K562 (cell line): ENCODE results near the gene PLEK2. TPM values are rescaled to one million over a fixed set of nuclear protein-coding genes. Genes with fewer than 3 reads are reported as not detected.

ENCODE experiments used
- ATAC-seq: fragments of 200-7000 bp; cut with Tn5 transposase; 3 replicates; pipeline ENCODE4 v1.9.1; 2020; ENCODE audit warnings: moderate library complexity
- BruUV-seq: library from RNA; stranded (reverse); fragments of 400-500 nt; replicated peaks from 2 replicates; lab custom pipeline; 2021; lab: Mats Ljungman, UMichigan
- CTCF ChIA-PET: fragments of 300-600 bp; formaldehyde crosslinking; extraction: SDS; loops from one replicate; lab custom pipeline; 2021; ENCODE audit warnings: low intra/inter-chr PET ratio; lab: Yijun Ruan, JAX
- POLR2A ChIA-PET: fragments of 300-600, 350-650 bp; sonication (Branson Sonifier 250); formaldehyde crosslinking; extraction: SDS; loops from one replicate; lab custom pipeline; 2021; ENCODE audit warnings: antibody characterized with exemption, inconsistent platforms; lab: Yijun Ruan, JAX
- DNase-seq, 4 experiments: peaks; one replicate each; pipeline versions ENCODE4 v3.0.0 to v3.0.0-alpha.2; 2011 to 2018; ENCODE audit warnings: low spot score in 3 of 4, mixed read lengths in 3 of 4; ENCODE audit errors: extremely low read depth in 1 of 4
- FAIRE-seq: peaks from 2 replicates; lab custom pipeline; 2011; peaks lifted over from hg19 to GRCh38; lab: Jason Lieb, UNC
- H2AFZ ChIP-seq: 2 replicates; pipeline ENCODE4 v1.6.0; 2011; ENCODE audit warnings: low read depth, low read length, control low read depth, inconsistent platforms
- H3K27ac ChIP-seq: fragments of 200-600 bp; 3 replicates; pipeline ENCODE4 v1.8.0; 2011; ENCODE audit warnings: low read depth, mild to moderate bottlenecking, control low read depth, inconsistent platforms, low read length, moderate library complexity, mixed read lengths; ENCODE audit errors: extremely low read depth
- H3K27me3 ChIP-seq, 2 experiments: fragments of 300-600 bp in 1 of 2; 2 replicates in 1 of 2; 3 replicates in 1 of 2; pipeline versions ENCODE4 v1.6.0 to v1.8.0; 2011; ENCODE audit warnings: inconsistent platforms in 2 of 2, low read length in 2 of 2, mild to moderate bottlenecking in 1 of 2, mixed read lengths in 1 of 2, moderate library complexity in 1 of 2; ENCODE audit not compliant: control insufficient read depth in 2 of 2, insufficient read depth in 2 of 2
- H3K36me3 ChIP-seq: fragments of 300-600 bp; 3 replicates; pipeline ENCODE4 v1.8.0; 2011; ENCODE audit warnings: mild to moderate bottlenecking, low read length, inconsistent platforms; ENCODE audit not compliant: control insufficient read depth, insufficient read depth
- H3K4me1 ChIP-seq, 2 experiments: fragments of 200-600 bp in 1 of 2; replicated peaks in 1 of 2; 2 replicates in 1 of 2; 3 replicates in 1 of 2; pipeline versions ENCODE4 v1.5.1 to v1.8.0; 2011; ENCODE audit warnings: inconsistent platforms in 2 of 2, low read length in 2 of 2, mild to moderate bottlenecking in 1 of 2, mixed read lengths in 1 of 2, moderate library complexity in 1 of 2; ENCODE audit not compliant: control insufficient read depth in 2 of 2, insufficient read depth in 2 of 2
- H3K4me2 ChIP-seq: 2 replicates; pipeline ENCODE4 v1.6.1; 2011; ENCODE audit warnings: low read length, control low read depth, inconsistent platforms, mixed read lengths; ENCODE audit not compliant: insufficient read depth
- H3K4me3 ChIP-seq: fragments of 200-600 bp; sonication (generic), shearing (Covaris generic); 2 replicates; pipeline ENCODE4 v1.5.1; 2016; ENCODE audit warnings: control low read depth, inconsistent platforms
- H3K79me2 ChIP-seq: fragments of 200-600 bp; 3 replicates; pipeline ENCODE4 v1.8.0; 2011; ENCODE audit warnings: low read length, inconsistent platforms; ENCODE audit not compliant: control insufficient read depth, insufficient read depth
- H3K9ac ChIP-seq, 2 experiments: 2 replicates each; pipeline versions ENCODE4 v1.6.0 to v1.6.1; 2011; ENCODE audit warnings: low read depth in 2 of 2, low read length in 2 of 2, control low read depth in 1 of 2, inconsistent platforms in 1 of 2, mild to moderate bottlenecking in 1 of 2, mixed read lengths in 1 of 2; ENCODE audit not compliant: insufficient read depth in 1 of 2
- H3K9me1 ChIP-seq: one replicate; pipeline ENCODE4 v1.6.0; 2011; ENCODE audit warnings: inconsistent platforms, mild to moderate bottlenecking, low read length, moderate library complexity; ENCODE audit not compliant: control insufficient read depth, insufficient read depth
- H3K9me3 ChIP-seq: replicated peaks from 2 replicates; pipeline ENCODE4 v1.5.1; 2011; ENCODE audit warnings: low read depth, low read length, inconsistent platforms; ENCODE audit not compliant: control insufficient read depth, insufficient read depth
- H4K20me1 ChIP-seq: replicated peaks from 2 replicates; pipeline ENCODE4 v1.6.1; 2011; ENCODE audit warnings: low read length, inconsistent platforms, mixed read lengths; ENCODE audit not compliant: control insufficient read depth, insufficient read depth
- ARHGAP35 ChIP-seq: fragments of 450-650 bp; IDR thresholded peaks from 2 replicates; pipeline ENCODE4 v1.6.1; 2018; ENCODE audit not compliant: partially characterized antibody
- EWSR1 ChIP-seq: fragments of 450-650 bp; IDR thresholded peaks from 2 replicates; pipeline ENCODE4 v1.6.1; 2018; ENCODE audit warnings: borderline replicate concordance, mild to moderate bottlenecking, low read depth, moderate library complexity; ENCODE audit not compliant: partially characterized antibody
- FOXJ2 ChIP-seq: fragments of 200-800 bp; sonication (Bioruptor generic); IDR thresholded peaks from 2 replicates; pipeline ENCODE4 v1.6.1; 2016; ENCODE audit warnings: missing genetic modification characterization, missing compliant biosample characterization
- FOXP4 ChIP-seq: sonication (generic); formaldehyde crosslinking; IDR thresholded peaks from 2 replicates; pipeline ENCODE4 v1.8.0; 2022; ENCODE audit warnings: mild to moderate bottlenecking, missing genetic modification reagents, borderline replicate concordance
- TEAD2 ChIP-seq: fragments of 450-650 bp; IDR thresholded peaks from 2 replicates; pipeline ENCODE4 v1.6.1; 2016; ENCODE audit warnings: missing genetic modification characterization, control low read depth, missing compliant biosample characterization
- ZNF584 ChIP-seq: fragments of 200-800 bp; sonication (Bioruptor generic); IDR thresholded peaks from 2 replicates; pipeline ENCODE4 v1.6.1; 2016; ENCODE audit warnings: low read depth, mild to moderate bottlenecking, missing genetic modification characterization, missing compliant biosample characterization
- WGBS: fragments of 100-300 bp; shearing (Covaris generic); methylation state at CpG from one replicate; pipeline ENCODE4 v1.1.6; 2016; ENCODE audit warnings: low coverage, mixed read lengths; ENCODE audit not compliant: insufficient coverage; ENCODE audit errors: missing lambda C conversion rate; 5-methylcytosine and 5-hydroxymethylcytosine counted together
- in situ Hi-C: fragments of 300-500 bp; cut with MboI; formaldehyde crosslinking; loops from 4 replicates; pipeline ENCODE4 v1.15.0; 2018; ENCODE audit warnings: inconsistent platforms, mixed read lengths
- intact Hi-C: fragments of 100-400 bp; cut with micrococcal nuclease; formaldehyde crosslinking; loops from 2 replicates; pipeline ENCODE4 v1.14.2; 2022
- polyA plus RNA-seq, 8 experiments: library from polyadenylated mRNA; depleted of rRNA in 4 of 8; stranded (reverse) in 5 of 8; unstranded in 3 of 8; fragments of >200 nt; fragmentation: Nextera tagmentation in 2 of 8; fragmentation: Illumina TruSeq in 1 of 8; extraction: Ambion mirVana in 2 of 8; extraction: Trizol in 1 of 8; gene quantifications; 2 replicates each; pipeline versions ENCODE4 v1.2.1 to v1.2.3, GENCODE V29; 2011 to 2014; ENCODE audit warnings: inconsistent platforms in 1 of 8, missing spikeins in 1 of 8
- total RNA-seq, 7 experiments: library from RNA; depleted of rRNA in 6 of 7; stranded (reverse); fragments of >200 nt in 6 of 7; fragmentation: Illumina TruSeq in 2 of 7; extraction: Trizol in 2 of 7; gene quantifications; 2 replicates each; pipeline versions ENCODE4 v1.2.1 to v1.2.3, GENCODE V29; 2011 to 2021; ENCODE audit warnings: low replicate concordance in 1 of 7
- TF ChIP-seq, protein P1 (sequence below): IDR thresholded peaks from 2 replicates; pipeline ENCODE4 v1.6.1; 2011; ENCODE audit warnings: borderline replicate concordance, low read depth, mild to moderate bottlenecking, moderate library complexity, low read length; ENCODE audit not compliant: insufficient read depth, poor library complexity, severe bottlenecking
- TF ChIP-seq, protein P2 (sequence below): fragments of 150-350 bp; conservative IDR thresholded peaks from 2 replicates; pipeline ENCODE4 v1.6.1; 2014; ENCODE audit warnings: low read length

PLEK2 gene
- total and polyA plus RNA-seq, 9 of the 15 experiments (the other 6 are each of a cell fraction or from before 2014, with no cell fraction given), result not detected

- 0% methylated on average over 2 of the region's 3 CpGs for WGBS
- in situ Hi-C loops, result no loop called here
- FAIRE-seq, result no peak
- ChIA-PET POLR2A (no interaction called here), CTCF (no interaction called here)
- H3K27me3 ChIP-seq, result peaks cover 4 to 33% of the 10 kb centered on the region in 2 experiments; a peak in 4 of 5 replicates
- no peaks in the 10 kb centered on the region; the same call in 1 of the 2 replicates for H4K20me1 ChIP-seq
- H3K79me2 ChIP-seq, result no peaks in the 10 kb centered on the region
- H3K9me1 ChIP-seq, result no peaks in the 10 kb centered on the region
- H3K4me3 ChIP-seq, result no peak overlapping the region
- DNase-seq, result no peak
- no peak overlapping the region for H2AFZ ChIP-seq
- H3K4me2 ChIP-seq, result no peak overlapping the region
- BruUV-seq, result no TSS peak
- H3K4me1 ChIP-seq, result no peaks in the 10 kb centered on the region; a peak in 1 of 5 replicates
- intact Hi-C loops, result no loop called here
- ATAC-seq, result no peak
- H3K9ac ChIP-seq, result no peak overlapping the region
- TF ChIP-seq FOXJ2 (tag), result peak; percentile 45; the same call in 1 of the 2 replicates
- no peak for TF ChIP-seq FOXP4 (CRISPR knock-in tag)
- no peak for TF ChIP-seq ARHGAP35
- TF ChIP-seq, protein P1, sequence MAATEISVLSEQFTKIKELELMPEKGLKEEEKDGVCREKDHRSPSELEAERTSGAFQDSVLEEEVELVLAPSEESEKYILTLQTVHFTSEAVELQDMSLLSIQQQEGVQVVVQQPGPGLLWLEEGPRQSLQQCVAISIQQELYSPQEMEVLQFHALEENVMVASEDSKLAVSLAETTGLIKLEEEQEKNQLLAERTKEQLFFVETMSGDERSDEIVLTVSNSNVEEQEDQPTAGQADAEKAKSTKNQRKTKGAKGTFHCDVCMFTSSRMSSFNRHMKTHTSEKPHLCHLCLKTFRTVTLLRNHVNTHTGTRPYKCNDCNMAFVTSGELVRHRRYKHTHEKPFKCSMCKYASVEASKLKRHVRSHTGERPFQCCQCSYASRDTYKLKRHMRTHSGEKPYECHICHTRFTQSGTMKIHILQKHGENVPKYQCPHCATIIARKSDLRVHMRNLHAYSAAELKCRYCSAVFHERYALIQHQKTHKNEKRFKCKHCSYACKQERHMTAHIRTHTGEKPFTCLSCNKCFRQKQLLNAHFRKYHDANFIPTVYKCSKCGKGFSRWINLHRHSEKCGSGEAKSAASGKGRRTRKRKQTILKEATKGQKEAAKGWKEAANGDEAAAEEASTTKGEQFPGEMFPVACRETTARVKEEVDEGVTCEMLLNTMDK, result no peak
- no peak for TF ChIP-seq TEAD2 (tag)
- no peak for TF ChIP-seq ZNF584 (CRISPR knock-in tag)
- TF ChIP-seq, protein P2, sequence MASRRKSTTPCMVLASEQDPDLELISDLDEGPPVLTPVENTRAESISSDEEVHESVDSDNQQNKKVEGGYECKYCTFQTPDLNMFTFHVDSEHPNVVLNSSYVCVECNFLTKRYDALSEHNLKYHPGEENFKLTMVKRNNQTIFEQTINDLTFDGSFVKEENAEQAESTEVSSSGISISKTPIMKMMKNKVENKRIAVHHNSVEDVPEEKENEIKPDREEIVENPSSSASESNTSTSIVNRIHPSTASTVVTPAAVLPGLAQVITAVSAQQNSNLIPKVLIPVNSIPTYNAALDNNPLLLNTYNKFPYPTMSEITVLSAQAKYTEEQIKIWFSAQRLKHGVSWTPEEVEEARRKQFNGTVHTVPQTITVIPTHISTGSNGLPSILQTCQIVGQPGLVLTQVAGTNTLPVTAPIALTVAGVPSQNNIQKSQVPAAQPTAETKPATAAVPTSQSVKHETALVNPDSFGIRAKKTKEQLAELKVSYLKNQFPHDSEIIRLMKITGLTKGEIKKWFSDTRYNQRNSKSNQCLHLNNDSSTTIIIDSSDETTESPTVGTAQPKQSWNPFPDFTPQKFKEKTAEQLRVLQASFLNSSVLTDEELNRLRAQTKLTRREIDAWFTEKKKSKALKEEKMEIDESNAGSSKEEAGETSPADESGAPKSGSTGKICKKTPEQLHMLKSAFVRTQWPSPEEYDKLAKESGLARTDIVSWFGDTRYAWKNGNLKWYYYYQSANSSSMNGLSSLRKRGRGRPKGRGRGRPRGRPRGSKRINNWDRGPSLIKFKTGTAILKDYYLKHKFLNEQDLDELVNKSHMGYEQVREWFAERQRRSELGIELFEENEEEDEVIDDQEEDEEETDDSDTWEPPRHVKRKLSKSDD, result no peak
- TF ChIP-seq EWSR1, result no peak
- no peaks in the 10 kb centered on the region for H3K9me3 ChIP-seq
- H3K27ac ChIP-seq, result no peak overlapping the region
- no peaks in the 10 kb centered on the region for H3K36me3 ChIP-seq
Observed at GRCh38 chr14:67461341-67461985, 49.5 kb upstream of the PLEK2 start.
